GM12878 (cell line): Measurements from ENCODE around the gene TBCD. TPM values are rescaled to one million over a fixed set of nuclear protein-coding genes. Genes with fewer than 3 reads are reported as not detected.

Experiments used
- ATAC-seq: fragments of 200-7000 bp; cut with Tn5 transposase; 3 replicates; pipeline ENCODE4 v1.9.1; 2020; ENCODE audit warnings: mild to moderate bottlenecking, moderate library complexity
- BruUV-seq: library from RNA; stranded (reverse); fragments of 400-500 nt; replicated peaks from 2 replicates; lab custom pipeline; 2021; lab: Mats Ljungman, UMichigan
- CTCF ChIA-PET: fragments of 300-600 bp; sonication (Branson Sonifier 250); formaldehyde crosslinking; extraction: SDS; loops from one replicate; lab custom pipeline; 2021; ENCODE audit warnings: inconsistent platforms; lab: Yijun Ruan, JAX
- POLR2A ChIA-PET: fragments of 350-600 bp; formaldehyde crosslinking; extraction: SDS; loops from one replicate; lab custom pipeline; 2021; ENCODE audit warnings: inconsistent platforms; lab: Charles Lee
- RAD21 ChIA-PET: fragments of 300-600 bp; sonication (Branson Sonifier 250); formaldehyde crosslinking; loops from one replicate; lab custom pipeline; 2023; ENCODE audit warnings: antibody characterized with exemption; ENCODE audit not compliant: unreplicated experiment; lab: Charles Lee
- SMC1A ChIA-PET: fragments of 300-600 bp; sonication (Branson Sonifier 250); formaldehyde crosslinking; loops from one replicate; lab custom pipeline; 2023; ENCODE audit not compliant: unreplicated experiment, uncharacterized antibody; lab: Charles Lee
- DNase-seq: peaks from one replicate; pipeline ENCODE4 v3.0.0-alpha.2; 2011; ENCODE audit warnings: low read depth, low spot score
- FAIRE-seq: peaks from 3 replicates; lab custom pipeline; 2011; peaks lifted over from hg19 to GRCh38; lab: Jason Lieb, UNC
- H2AFZ ChIP-seq: 2 replicates; pipeline ENCODE4 v1.6.0; 2011; ENCODE audit warnings: low read depth, low read length, control low read depth; ENCODE audit not compliant: control insufficient read depth
- H3K27ac ChIP-seq: 2 replicates; pipeline ENCODE4 v1.5.1; 2011; ENCODE audit warnings: control low read depth; ENCODE audit not compliant: control insufficient read depth, insufficient read depth
- H3K27me3 ChIP-seq, 2 experiments: replicated peaks in 1 of 2; 2 replicates each; pipeline versions ENCODE4 v1.6.0 to v1.6.1; 2011; ENCODE audit warnings: low read length in 1 of 2; ENCODE audit not compliant: control insufficient read depth in 2 of 2, insufficient read depth in 2 of 2
- H3K36me3 ChIP-seq, 2 experiments: 2 replicates each; pipeline ENCODE4 v1.5.1; 2011; ENCODE audit warnings: low read length in 1 of 2; ENCODE audit not compliant: control insufficient read depth in 2 of 2, insufficient read depth in 2 of 2
- H3K4me1 ChIP-seq: 2 replicates; pipeline ENCODE4 v1.6.1; 2011; ENCODE audit warnings: mild to moderate bottlenecking, low read length, moderate library complexity, mixed read lengths; ENCODE audit not compliant: control insufficient read depth, insufficient read depth
- H3K4me2 ChIP-seq: 2 replicates; pipeline ENCODE4 v1.6.0; 2011; ENCODE audit warnings: control low read depth; ENCODE audit not compliant: control insufficient read depth, insufficient read depth
- H3K4me3 ChIP-seq: fragments of 200-600 bp; sonication (generic); 2 replicates; pipeline ENCODE4 v1.5.1; 2016
- H3K79me2 ChIP-seq: 2 replicates; pipeline ENCODE4 v1.6.0; 2011; ENCODE audit warnings: low read length; ENCODE audit not compliant: control insufficient read depth, insufficient read depth
- H3K9ac ChIP-seq: 2 replicates; pipeline ENCODE4 v1.8.0; 2011; ENCODE audit warnings: low read length, control low read depth, mixed read lengths; ENCODE audit not compliant: control insufficient read depth, insufficient read depth
- H3K9me3 ChIP-seq: replicated peaks from 3 replicates; pipeline ENCODE4 v1.5.1; 2011; ENCODE audit warnings: mild to moderate bottlenecking, low read length; ENCODE audit not compliant: control insufficient read depth, insufficient read depth
- H4K20me1 ChIP-seq: 2 replicates; pipeline ENCODE4 v1.6.0; 2011; ENCODE audit not compliant: control insufficient read depth, insufficient read depth
- BRCA1 ChIP-seq: IDR thresholded peaks from 2 replicates; pipeline ENCODE4 v1.6.1; 2011; ENCODE audit warnings: low read depth, low read length, improper control_type of control experiment
- CBX3 ChIP-seq: fragments of 200-600 bp; sonication (generic); IDR thresholded peaks from 2 replicates; pipeline ENCODE4 v1.6.1; 2016; ENCODE audit warnings: low read depth, borderline replicate concordance
- CREB1 ChIP-seq: IDR thresholded peaks from 2 replicates; pipeline ENCODE4 v1.6.1; 2012; ENCODE audit warnings: low read depth, mild to moderate bottlenecking, inconsistent platforms
- CREM ChIP-seq: IDR thresholded peaks from 2 replicates; pipeline ENCODE4 v1.6.1; 2014; ENCODE audit warnings: antibody characterized with exemption, low read depth
- EZH2 ChIP-seq: IDR thresholded peaks from 2 replicates; pipeline ENCODE4 v1.6.1; 2012; ENCODE audit warnings: low read depth, mild to moderate bottlenecking, control low read depth, inconsistent platforms, low read length, borderline replicate concordance; ENCODE audit not compliant: control insufficient read depth
- FOXM1 ChIP-seq: IDR thresholded peaks from 2 replicates; pipeline ENCODE4 v1.6.1; 2012; ENCODE audit warnings: low read depth, mild to moderate bottlenecking, inconsistent platforms, low read length, moderate library complexity
- HCFC1 ChIP-seq: fragments of 150-350 bp; IDR thresholded peaks from 2 replicates; pipeline ENCODE4 v1.6.1; 2014; ENCODE audit warnings: low read length
- MYC ChIP-seq: IDR thresholded peaks from 2 replicates; pipeline ENCODE4 v1.6.1; 2011; ENCODE audit warnings: mild to moderate bottlenecking, low read length, moderate library complexity, inconsistent platforms; ENCODE audit not compliant: insufficient read depth, insufficient replicate concordance, insufficient read length, severe bottlenecking
- NRF1 ChIP-seq: conservative IDR thresholded peaks from 2 replicates; pipeline ENCODE4 v1.6.1; 2011; ENCODE audit warnings: mild to moderate bottlenecking, low read depth, low read length, improper control_type of control experiment
- POLR2A ChIP-seq: IDR thresholded peaks from 2 replicates; pipeline ENCODE4 v1.6.1; 2011; ENCODE audit warnings: low read depth, mild to moderate bottlenecking, low read length
- PRDM15 ChIP-seq: fragments of 450-650 bp; formaldehyde crosslinking; IDR thresholded peaks from 2 replicates; pipeline ENCODE4 v1.4.0; 2020; ENCODE audit warnings: mild to moderate bottlenecking, moderate library complexity
- RELA ChIP-seq: fragments of 450-650 bp; IDR thresholded peaks from 2 replicates; pipeline ENCODE4 v1.8.0; 2014; ENCODE audit warnings: borderline replicate concordance; ENCODE audit not compliant: partially characterized antibody
- RELB ChIP-seq: fragments of 450-650 bp; IDR thresholded peaks from 2 replicates; pipeline ENCODE4 v1.6.1; 2017; ENCODE audit warnings: low read depth, mild to moderate bottlenecking, moderate library complexity
- SMARCA5 ChIP-seq: fragments of 450-650 bp; IDR thresholded peaks from 2 replicates; pipeline ENCODE4 v1.6.1; 2017; ENCODE audit warnings: mild to moderate bottlenecking
- SUPT20H ChIP-seq: IDR thresholded peaks from 2 replicates; pipeline ENCODE4 v1.6.1; 2011; ENCODE audit warnings: low read depth, mild to moderate bottlenecking, low read length, moderate library complexity, borderline replicate concordance; ENCODE audit not compliant: control insufficient read depth
- TAF1 ChIP-seq: IDR thresholded peaks from 2 replicates; pipeline ENCODE4 v1.6.1; 2011; ENCODE audit warnings: mild to moderate bottlenecking, low read depth, low read length, borderline replicate concordance
- TCF12 ChIP-seq: IDR thresholded peaks from 2 replicates; pipeline ENCODE4 v1.6.1; 2011; ENCODE audit warnings: low read depth, mild to moderate bottlenecking, low read length
- YBX1 ChIP-seq: fragments of 450-650 bp; IDR thresholded peaks from 2 replicates; pipeline ENCODE4 v1.6.1; 2016; ENCODE audit warnings: antibody characterized with exemption
- ZZZ3 ChIP-seq: IDR thresholded peaks from 2 replicates; pipeline ENCODE4 v1.6.1; 2011; ENCODE audit warnings: low read depth; ENCODE audit not compliant: control insufficient read depth, insufficient read length
- WGBS: methylation state at CpG from one replicate; pipeline ENCODE4 v1.1.6; 2016; ENCODE audit warnings: low lambda C conversion rate; ENCODE audit not compliant: insufficient replicate concordance, insufficient coverage; ENCODE audit errors: missing lambda C conversion rate; 5-methylcytosine and 5-hydroxymethylcytosine counted together
- in situ Hi-C: fragments of 300-500 bp; cut with MboI; formaldehyde crosslinking; loops from 9 replicates; pipeline ENCODE4 v1.14.3; 2018; ENCODE audit warnings: mixed read lengths
- intact Hi-C: fragments of 100-400 bp; cut with micrococcal nuclease; formaldehyde crosslinking; loops from one replicate; pipeline ENCODE4 v1.14.2; 2022; ENCODE audit not compliant: unreplicated experiment
- polyA plus RNA-seq, 11 experiments: library from polyadenylated mRNA; depleted of rRNA in 4 of 11; unstranded in 6 of 11; stranded (reverse) in 5 of 11; fragments of >200 nt; fragmentation: Nextera tagmentation in 4 of 11; fragmentation: Illumina TruSeq in 1 of 11; extraction: Ambion mirVana in 4 of 11; extraction: Trizol in 1 of 11; gene quantifications; 1 replicate in 1 of 11; 2 replicates in 10 of 11; pipeline versions ENCODE4 v1.2.1 to v1.2.3, GENCODE V29; 2011 to 2016; ENCODE audit warnings: inconsistent platforms in 2 of 11, missing spikeins in 2 of 11, low read depth in 1 of 11
- total RNA-seq, 4 experiments: library from RNA; depleted of rRNA in 3 of 4; stranded (reverse); fragments of >200 nt in 3 of 4; fragmentation: Illumina TruSeq in 1 of 4; extraction: Trizol in 1 of 4; gene quantifications; 2 replicates each; pipeline versions ENCODE4 v1.2.1 to v1.2.3, GENCODE V29; 2013 to 2021
- TF ChIP-seq, protein P1 (sequence below): IDR thresholded peaks from 2 replicates; pipeline ENCODE4 v1.6.1; 2012; ENCODE audit warnings: low read length, inconsistent platforms

The TBCD gene
- total and polyA plus RNA-seq, 10 of the 15 experiments (the other 5 are each of a cell fraction or from before 2014, with no cell fraction given) = 10.3 to 114 (median 52.4) TPM

DNA sequence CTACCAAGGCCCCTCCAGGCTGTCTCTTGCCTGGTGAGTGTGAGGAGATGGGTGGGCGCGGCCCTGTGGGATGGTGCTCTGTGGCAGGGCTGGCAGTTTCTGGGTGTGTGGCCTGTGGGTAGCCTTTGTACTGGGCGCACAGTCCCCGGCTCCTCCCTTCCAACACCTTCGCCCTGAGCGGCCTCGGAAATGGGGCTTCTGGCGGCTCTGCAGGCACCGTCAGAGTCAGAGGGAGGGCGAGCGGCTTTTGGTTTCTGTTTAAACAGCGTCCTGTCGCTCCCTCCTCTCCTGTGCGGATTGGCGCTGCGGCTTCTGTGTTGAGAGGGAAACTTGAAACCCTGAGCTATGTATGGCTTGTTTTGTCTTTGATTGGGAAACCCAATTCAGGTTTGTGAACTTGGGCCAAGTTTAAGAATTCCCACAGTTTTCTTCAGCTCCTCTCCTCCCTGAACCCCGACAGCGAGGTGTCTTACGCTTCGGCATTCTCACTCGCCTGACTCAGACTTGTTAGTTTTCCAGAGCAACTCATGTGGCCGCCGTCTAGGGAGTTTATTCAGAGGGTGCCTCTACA is 96.2 kb downstream of the TBCD start:
- H3K27me3 ChIP-seq = no peaks in the 10 kb centered on the region
- RAD21 ChIA-PET = no interaction called here
- POLR2A ChIA-PET = no interaction called here
- no peak overlapping the region for H3K4me2 ChIP-seq
- H3K79me2 ChIP-seq = no peaks in the 10 kb centered on the region
- H4K20me1 ChIP-seq = no peaks in the 10 kb centered on the region
- in situ Hi-C loops (no loop called here), intact Hi-C loops (no loop called here)
- CTCF ChIA-PET = no interaction called here
- H3K9ac ChIP-seq = no peak overlapping the region
- H3K4me3 ChIP-seq = no peak overlapping the region
- WGBS = 97% methylated on average over 23 of the region's 23 CpGs
- no peak overlapping the region for H2AFZ ChIP-seq
- SMC1A ChIA-PET = no interaction called here
- BruUV-seq = no TSS peak
- H3K36me3 ChIP-seq = peaks cover 0 to 2% of the 10 kb centered on the region in 2 experiments; a peak in 3 of 4 replicates
- no peak for TF ChIP-seq CREM
- no peak for TF ChIP-seq PRDM15 (CRISPR knock-in tag)
- TF ChIP-seq ZZZ3 = no peak
- no peak for TF ChIP-seq FOXM1
- TF ChIP-seq CBX3 = no peak
- TF ChIP-seq YBX1 = no peak
- TF ChIP-seq BRCA1 = no peak
- no peak for TF ChIP-seq TCF12
- no peak for TF ChIP-seq SMARCA5
- no peak for TF ChIP-seq EZH2
- no peak for TF ChIP-seq MYC
- TF ChIP-seq HCFC1 = no peak
- TF ChIP-seq RELB = no peak
- TF ChIP-seq RELA = no peak
- TF ChIP-seq POLR2A = no peak
- TF ChIP-seq SUPT20H = no peak
- TF ChIP-seq NRF1 = no peak
- TF ChIP-seq, protein P1, sequence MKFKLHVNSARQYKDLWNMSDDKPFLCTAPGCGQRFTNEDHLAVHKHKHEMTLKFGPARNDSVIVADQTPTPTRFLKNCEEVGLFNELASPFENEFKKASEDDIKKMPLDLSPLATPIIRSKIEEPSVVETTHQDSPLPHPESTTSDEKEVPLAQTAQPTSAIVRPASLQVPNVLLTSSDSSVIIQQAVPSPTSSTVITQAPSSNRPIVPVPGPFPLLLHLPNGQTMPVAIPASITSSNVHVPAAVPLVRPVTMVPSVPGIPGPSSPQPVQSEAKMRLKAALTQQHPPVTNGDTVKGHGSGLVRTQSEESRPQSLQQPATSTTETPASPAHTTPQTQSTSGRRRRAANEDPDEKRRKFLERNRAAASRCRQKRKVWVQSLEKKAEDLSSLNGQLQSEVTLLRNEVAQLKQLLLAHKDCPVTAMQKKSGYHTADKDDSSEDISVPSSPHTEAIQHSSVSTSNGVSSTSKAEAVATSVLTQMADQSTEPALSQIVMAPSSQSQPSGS = no peak
- TF ChIP-seq CREB1 = no peak
- TF ChIP-seq TAF1 = no peak
- TF ChIP-seq, all 136 proteins: peak for 0
- Histone ChIP-seq H3K9me3 (no peaks in the 10 kb centered on the region), H3K4me1 (peaks cover 20% of the 10 kb centered on the region), H3K27ac (no peak overlapping the region)
- ATAC-seq = no peak
- no peak for FAIRE-seq
- DNase-seq = no peak
